ENCODE data around the gene SATB2. TPM values are rescaled to one million over a fixed set of nuclear protein-coding genes. Genes with fewer than 3 reads are reported as not detected.

Gene SATB2
- total RNA-seq, 1 donor = 53.2 TPM

- no peak overlapping the region for H2AFZ ChIP-seq (ENCODE audit: low read length)
- H3K79me2 ChIP-seq (ENCODE audit: insufficient read depth, low read length) = peaks cover 27% of the 10 kb centered on the region
- no peak overlapping the region for H3K4me3 ChIP-seq (ENCODE audit: insufficient read depth, low read length)
- H3K27ac ChIP-seq (ENCODE audit: low read depth, low read length) = no peak overlapping the region
- no peaks in the 10 kb centered on the region for H3K9me3 ChIP-seq (ENCODE audit: low read depth, low read length)
- DNase-seq (ENCODE audit: insufficient read length, low spot score, missing footprints) = no peak
- no peaks in the 10 kb centered on the region for H3K4me1 ChIP-seq (ENCODE audit: insufficient read depth, low read length)
- peaks cover 2% of the 10 kb centered on the region for H4K20me1 ChIP-seq (ENCODE audit: insufficient read depth, low read length)
- TF ChIP-seq, protein P1, sequence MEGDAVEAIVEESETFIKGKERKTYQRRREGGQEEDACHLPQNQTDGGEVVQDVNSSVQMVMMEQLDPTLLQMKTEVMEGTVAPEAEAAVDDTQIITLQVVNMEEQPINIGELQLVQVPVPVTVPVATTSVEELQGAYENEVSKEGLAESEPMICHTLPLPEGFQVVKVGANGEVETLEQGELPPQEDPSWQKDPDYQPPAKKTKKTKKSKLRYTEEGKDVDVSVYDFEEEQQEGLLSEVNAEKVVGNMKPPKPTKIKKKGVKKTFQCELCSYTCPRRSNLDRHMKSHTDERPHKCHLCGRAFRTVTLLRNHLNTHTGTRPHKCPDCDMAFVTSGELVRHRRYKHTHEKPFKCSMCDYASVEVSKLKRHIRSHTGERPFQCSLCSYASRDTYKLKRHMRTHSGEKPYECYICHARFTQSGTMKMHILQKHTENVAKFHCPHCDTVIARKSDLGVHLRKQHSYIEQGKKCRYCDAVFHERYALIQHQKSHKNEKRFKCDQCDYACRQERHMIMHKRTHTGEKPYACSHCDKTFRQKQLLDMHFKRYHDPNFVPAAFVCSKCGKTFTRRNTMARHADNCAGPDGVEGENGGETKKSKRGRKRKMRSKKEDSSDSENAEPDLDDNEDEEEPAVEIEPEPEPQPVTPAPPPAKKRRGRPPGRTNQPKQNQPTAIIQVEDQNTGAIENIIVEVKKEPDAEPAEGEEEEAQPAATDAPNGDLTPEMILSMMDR (IDR thresholded peaks at IDR 0.05; ENCODE audit: extremely low read depth, low read depth, low read length) = no peak
- no peak overlapping the region for H3K4me2 ChIP-seq (ENCODE audit: insufficient read depth, low read length)
- peaks cover 24% of the 10 kb centered on the region for H3K36me3 ChIP-seq (ENCODE audit: insufficient read depth, low read length)
- H3K27me3 ChIP-seq (ENCODE audit: insufficient read depth, low read length) = no peaks in the 10 kb centered on the region
Measured at GRCh38 chr2:199348871-199349270, 108.9 kb downstream of the SATB2 start.

GRCh38 chr2:199344012-199344411, 113.7 kb downstream of the SATB2 start:
- DNase-seq (ENCODE audit: insufficient read length, low spot score, missing footprints) = no peak
- TF ChIP-seq, protein P1 (IDR thresholded peaks at IDR 0.05; ENCODE audit: extremely low read depth, low read depth, low read length) = no peak
- Histone ChIP-seq H3K4me3 (ENCODE audit: insufficient read depth, low read length) (no peak overlapping the region), H3K9me3 (ENCODE audit: low read depth, low read length) (no peaks in the 10 kb centered on the region), H3K4me1 (ENCODE audit: insufficient read depth, low read length) (peaks cover 19% of the 10 kb centered on the region), H3K27me3 (ENCODE audit: insufficient read depth, low read length) (no peaks in the 10 kb centered on the region), H3K36me3 (ENCODE audit: insufficient read depth, low read length) (peaks cover 21% of the 10 kb centered on the region), H3K4me2 (ENCODE audit: insufficient read depth, low read length) (no peak overlapping the region), H4K20me1 (ENCODE audit: insufficient read depth, low read length) (peaks cover 2% of the 10 kb centered on the region), H2AFZ (ENCODE audit: low read length) (no peak overlapping the region), H3K79me2 (ENCODE audit: insufficient read depth, low read length) (peaks cover 32% of the 10 kb centered on the region), H3K27ac (ENCODE audit: low read depth, low read length) (no peak overlapping the region)

- TF ChIP-seq, protein P1 (IDR thresholded peaks at IDR 0.05; ENCODE audit: extremely low read depth, low read depth, low read length) = no peak
- DNase-seq (ENCODE audit: insufficient read length, low spot score, missing footprints) = no peak
- Histone ChIP-seq H3K27ac (ENCODE audit: low read depth, low read length) (no peak overlapping the region), H3K4me2 (ENCODE audit: insufficient read depth, low read length) (no peak overlapping the region), H4K20me1 (ENCODE audit: insufficient read depth, low read length) (no peaks in the 10 kb centered on the region), H3K9me3 (ENCODE audit: low read depth, low read length) (no peaks in the 10 kb centered on the region), H3K36me3 (ENCODE audit: insufficient read depth, low read length) (peaks cover 4% of the 10 kb centered on the region), H3K79me2 (ENCODE audit: insufficient read depth, low read length) (peaks cover 31% of the 10 kb centered on the region), H3K4me3 (ENCODE audit: insufficient read depth, low read length) (no peak overlapping the region), H3K27me3 (ENCODE audit: insufficient read depth, low read length) (no peaks in the 10 kb centered on the region), H3K4me1 (ENCODE audit: insufficient read depth, low read length) (peaks cover 19% of the 10 kb centered on the region), H2AFZ (ENCODE audit: low read length) (no peak overlapping the region)
Measured at GRCh38 chr2:199342334-199342733, 115.4 kb downstream of the SATB2 start.

DNA sequence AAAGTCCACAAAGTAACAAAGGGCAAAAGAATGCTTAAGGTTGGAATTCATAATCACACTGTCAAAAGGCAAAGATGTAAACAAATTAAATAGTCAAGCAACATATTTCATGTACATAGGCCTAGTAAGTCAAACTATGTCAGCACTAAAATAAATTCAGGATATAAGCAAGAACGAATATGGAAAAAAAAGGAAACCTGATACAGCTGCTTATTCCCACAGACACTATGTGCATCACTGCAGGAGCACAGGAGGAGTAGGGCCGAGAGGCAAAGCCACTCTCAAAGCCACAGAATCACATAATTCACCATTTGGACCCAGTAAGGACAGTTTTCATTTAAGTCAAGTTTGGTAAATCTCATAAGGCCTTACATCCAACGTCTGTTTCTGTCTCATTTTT, 116.6 kb downstream of the SATB2 start:
- peak overlapping the region; percentile 85 for H3K27ac ChIP-seq (ENCODE audit: low read depth, low read length)
- DNase-seq (ENCODE audit: insufficient read length, low spot score, missing footprints) = no peak
- no peaks in the 10 kb centered on the region for H3K9me3 ChIP-seq (ENCODE audit: low read depth, low read length)
- H3K36me3 ChIP-seq (ENCODE audit: insufficient read depth, low read length) = no peaks in the 10 kb centered on the region
- H3K27me3 ChIP-seq (ENCODE audit: insufficient read depth, low read length) = no peaks in the 10 kb centered on the region
- H3K4me1 ChIP-seq (ENCODE audit: insufficient read depth, low read length) = peaks cover 27% of the 10 kb centered on the region
- H2AFZ ChIP-seq (ENCODE audit: low read length) = no peak overlapping the region
- peaks cover 4% of the 10 kb centered on the region for H4K20me1 ChIP-seq (ENCODE audit: insufficient read depth, low read length)
- no peak overlapping the region for H3K4me3 ChIP-seq (ENCODE audit: insufficient read depth, low read length)
- TF ChIP-seq, protein P1 (IDR thresholded peaks at IDR 0.05; ENCODE audit: extremely low read depth, low read depth, low read length) = no peak
- H3K4me2 ChIP-seq (ENCODE audit: insufficient read depth, low read length) = no peak overlapping the region
- H3K79me2 ChIP-seq (ENCODE audit: insufficient read depth, low read length) = peaks cover 35% of the 10 kb centered on the region

Data from osteoblast (primary cell).